Erythroblast (primary cell): ENCODE data around the gene PPFIBP2.

ENCODE experiments used
- GATA1 ChIP-seq: IDR thresholded peaks from 2 replicates; pipeline ENCODE4 v1.6.1; 2011; ENCODE audit warnings: low read depth, mild to moderate bottlenecking, control low read depth, low read length, moderate library complexity
- POLR2A ChIP-seq: IDR thresholded peaks from 2 replicates; pipeline ENCODE4 v1.6.1; 2011; ENCODE audit warnings: mild to moderate bottlenecking, low read length

GRCh38 chr11:7490535-7490934 is 23.3 kb upstream of the PPFIBP2 start:
- TF ChIP-seq POLR2A (no peak), GATA1 (no peak)
